ENCODE data around the gene LMOD3.

Gene LMOD3

GRCh38 chr3:69094467-69095205, 27.8 kb downstream of the LMOD3 start:
- DNase-seq (ENCODE audit: low read depth in 2 of 2, low spot score in 1 of 2): no peak

- DNase-seq (ENCODE audit: low read depth in 2 of 2, low spot score in 1 of 2): no peak
Observed at GRCh38 chr3:69092030-69092516, 30.3 kb downstream of the LMOD3 start.

GRCh38 chr3:69091389-69092029, 30.9 kb downstream of the LMOD3 start:
- no peak for DNase-seq (ENCODE audit: low read depth in 2 of 2, low spot score in 1 of 2)

GRCh38 chr3:69090021-69090420, 32.4 kb downstream of the LMOD3 start:
- DNase-seq (ENCODE audit: low read depth in 2 of 2, low spot score in 1 of 2): no peak

GRCh38 chr3:69088063-69088462, 34.3 kb downstream of the LMOD3 start:
- DNase-seq (ENCODE audit: low read depth in 2 of 2, low spot score in 1 of 2): no peak

GRCh38 chr3:69087030-69087791, 35.2 kb downstream of the LMOD3 start:
- no peak for DNase-seq (ENCODE audit: low read depth in 2 of 2, low spot score in 1 of 2)

GRCh38 chr3:69085833-69086722, 36.3 kb downstream of the LMOD3 start:
- DNase-seq (ENCODE audit: low read depth in 2 of 2, low spot score in 1 of 2): peak; percentile 43 to 67

GRCh38 chr3:69085168-69085832, 37.1 kb downstream of the LMOD3 start:
- DNase-seq (ENCODE audit: low read depth in 2 of 2, low spot score in 1 of 2): no peak

GRCh38 chr3:69084326-69085167, 37.8 kb downstream of the LMOD3 start, which contains the start of gene ARL6IP5:
TSS of gene ARL6IP5 (plus strand) at chr3:69084937. CDS start at chr3:69085048, 111 bp downstream.
- peak; percentile 72 to 82 for DNase-seq (ENCODE audit: low read depth in 2 of 2, low spot score in 1 of 2)

GRCh38 chr3:69082805-69083204, 39.6 kb downstream of the LMOD3 start:
- peak; percentile 49 to 65 for DNase-seq (ENCODE audit: low read depth in 2 of 2, low spot score in 1 of 2)

- no peak for DNase-seq (ENCODE audit: low read depth in 2 of 2, low spot score in 1 of 2)
Observed at GRCh38 chr3:69082361-69082760, 40.0 kb downstream of the LMOD3 start.

- no peak for DNase-seq (ENCODE audit: low read depth in 2 of 2, low spot score in 1 of 2)
Observed at GRCh38 chr3:69081583-69082262, 40.7 kb downstream of the LMOD3 start.

- DNase-seq (ENCODE audit: low read depth in 2 of 2, low spot score in 1 of 2): peak; percentile 81 to 88
Observed at GRCh38 chr3:69080233-69080920, 42.0 kb downstream of the LMOD3 start, which contains the start of gene UBA3. TSS of gene UBA3 (minus strand) at chr3:69080365. CDS start at chr3:69080353, 12 bp downstream.

- no peak for DNase-seq (ENCODE audit: low read depth in 2 of 2, low spot score in 1 of 2)
Observed at GRCh38 chr3:69079269-69080159, 42.9 kb downstream of the LMOD3 start.

GRCh38 chr3:69072928-69073327, 49.5 kb downstream of the LMOD3 start:
- no peak for DNase-seq (ENCODE audit: low read depth in 2 of 2, low spot score in 1 of 2)

GRCh38 chr3:69066121-69066520, 56.3 kb downstream of the LMOD3 start:
- no peak for DNase-seq (ENCODE audit: low read depth in 2 of 2, low spot score in 1 of 2)

Measured in stimulated activated CD8-positive, alpha-beta memory T cell treated with anti-CD3 and anti-CD28 coated beads, Interleukin-4, amount 100 ng/mL, for 4 hours (primary cell).